GM12874 (cell line): Measurements from ENCODE around the gene CA11.

Experiments used
- TF ChIP-seq, protein P1 (sequence below): IDR thresholded peaks from 2 replicates; pipeline ENCODE4 v1.5.1; 2011; ENCODE audit warnings: low read depth, mild to moderate bottlenecking, control low read depth, low read length, moderate library complexity; ENCODE audit not compliant: insufficient read depth

Gene CA11

GRCh38 chr19:48618916-48619691 lies 26.9 kb downstream of the CA11 start, which contains the start of the genes RPL18 and SPHK2:
RPL18 (minus strand) TSS chr19:48619178; CDS start chr19:48619143, 35 bp downstream.
SPHK2 (plus strand) TSS chr19:48619506; CDS start chr19:48620515, 1,009 bp downstream.
- TF ChIP-seq, protein P1, sequence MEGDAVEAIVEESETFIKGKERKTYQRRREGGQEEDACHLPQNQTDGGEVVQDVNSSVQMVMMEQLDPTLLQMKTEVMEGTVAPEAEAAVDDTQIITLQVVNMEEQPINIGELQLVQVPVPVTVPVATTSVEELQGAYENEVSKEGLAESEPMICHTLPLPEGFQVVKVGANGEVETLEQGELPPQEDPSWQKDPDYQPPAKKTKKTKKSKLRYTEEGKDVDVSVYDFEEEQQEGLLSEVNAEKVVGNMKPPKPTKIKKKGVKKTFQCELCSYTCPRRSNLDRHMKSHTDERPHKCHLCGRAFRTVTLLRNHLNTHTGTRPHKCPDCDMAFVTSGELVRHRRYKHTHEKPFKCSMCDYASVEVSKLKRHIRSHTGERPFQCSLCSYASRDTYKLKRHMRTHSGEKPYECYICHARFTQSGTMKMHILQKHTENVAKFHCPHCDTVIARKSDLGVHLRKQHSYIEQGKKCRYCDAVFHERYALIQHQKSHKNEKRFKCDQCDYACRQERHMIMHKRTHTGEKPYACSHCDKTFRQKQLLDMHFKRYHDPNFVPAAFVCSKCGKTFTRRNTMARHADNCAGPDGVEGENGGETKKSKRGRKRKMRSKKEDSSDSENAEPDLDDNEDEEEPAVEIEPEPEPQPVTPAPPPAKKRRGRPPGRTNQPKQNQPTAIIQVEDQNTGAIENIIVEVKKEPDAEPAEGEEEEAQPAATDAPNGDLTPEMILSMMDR = no peak

- TF ChIP-seq, protein P1 = no peak
Measured at GRCh38 chr19:48618278-48618915, 27.6 kb downstream of the CA11 start.

DNA sequence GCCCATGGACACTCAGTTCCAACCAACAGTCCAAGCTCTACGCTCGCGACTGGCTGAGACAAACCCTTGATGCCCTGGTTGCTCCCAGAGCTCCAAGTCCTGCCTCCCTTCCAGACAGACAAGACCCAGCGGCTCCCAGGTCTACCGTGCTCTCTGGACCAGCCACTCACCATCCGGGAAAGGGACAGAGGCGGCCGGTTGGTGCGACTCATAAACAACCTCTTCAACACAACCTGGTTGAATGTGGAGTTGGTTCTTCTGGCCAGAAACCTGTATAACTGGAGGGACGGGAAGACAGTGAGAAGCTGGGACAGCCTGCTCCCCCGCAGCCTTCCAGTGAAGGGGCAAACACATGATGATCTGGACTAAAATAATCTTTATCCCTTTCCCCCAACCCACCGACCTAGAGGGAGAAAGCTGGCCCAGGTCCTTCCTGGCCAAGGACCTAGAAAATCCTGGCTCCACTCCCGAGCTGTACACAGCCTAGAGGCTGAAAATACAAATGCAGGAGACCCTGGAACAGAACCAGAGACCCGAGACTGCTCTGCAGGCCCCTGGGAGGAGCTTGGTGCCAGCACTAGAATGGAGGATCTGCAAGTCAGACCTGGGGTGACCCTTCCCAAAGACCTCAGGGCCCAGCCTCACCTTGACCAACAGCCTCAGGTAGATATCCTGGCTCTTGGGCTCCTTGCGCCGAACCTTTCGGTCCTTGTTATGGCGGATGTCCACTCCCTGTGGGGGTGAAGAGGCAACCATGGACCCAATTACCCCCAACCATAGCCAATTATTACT lies 28.6 kb downstream of the CA11 start:
- TF ChIP-seq, protein P1 = no peak

DNA sequence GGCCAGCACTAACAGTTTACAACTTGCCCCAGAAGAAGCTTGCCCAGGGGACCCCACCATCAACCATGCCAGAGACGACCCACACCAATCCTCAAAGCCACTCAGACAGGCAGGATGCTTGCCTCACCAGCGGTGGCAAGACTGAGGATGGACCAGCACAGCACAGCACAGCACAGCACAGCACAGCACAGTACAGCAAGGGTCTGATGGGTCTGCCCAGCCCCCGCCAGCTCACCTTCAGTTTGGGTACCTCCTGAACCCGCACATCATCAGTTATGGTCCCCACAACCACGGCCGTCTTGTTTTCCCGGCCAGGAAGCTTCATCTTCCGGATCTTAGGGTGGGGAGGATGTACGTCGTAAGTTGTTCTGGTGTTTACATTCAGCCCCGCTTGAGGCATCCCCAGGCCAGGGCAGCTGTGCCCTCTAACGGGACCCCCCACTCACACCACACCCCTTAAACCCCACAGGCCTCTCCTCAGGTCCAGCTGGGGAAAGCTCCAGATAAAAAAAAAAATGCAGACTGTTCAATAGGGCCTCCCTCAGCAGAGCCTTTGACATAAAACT lies 29.4 kb downstream of the CA11 start:
- TF ChIP-seq, protein P1 = no peak

- TF ChIP-seq, protein P1 = no peak
Measured at GRCh38 chr19:48616041-48616436, 29.9 kb downstream of the CA11 start.

DNA sequence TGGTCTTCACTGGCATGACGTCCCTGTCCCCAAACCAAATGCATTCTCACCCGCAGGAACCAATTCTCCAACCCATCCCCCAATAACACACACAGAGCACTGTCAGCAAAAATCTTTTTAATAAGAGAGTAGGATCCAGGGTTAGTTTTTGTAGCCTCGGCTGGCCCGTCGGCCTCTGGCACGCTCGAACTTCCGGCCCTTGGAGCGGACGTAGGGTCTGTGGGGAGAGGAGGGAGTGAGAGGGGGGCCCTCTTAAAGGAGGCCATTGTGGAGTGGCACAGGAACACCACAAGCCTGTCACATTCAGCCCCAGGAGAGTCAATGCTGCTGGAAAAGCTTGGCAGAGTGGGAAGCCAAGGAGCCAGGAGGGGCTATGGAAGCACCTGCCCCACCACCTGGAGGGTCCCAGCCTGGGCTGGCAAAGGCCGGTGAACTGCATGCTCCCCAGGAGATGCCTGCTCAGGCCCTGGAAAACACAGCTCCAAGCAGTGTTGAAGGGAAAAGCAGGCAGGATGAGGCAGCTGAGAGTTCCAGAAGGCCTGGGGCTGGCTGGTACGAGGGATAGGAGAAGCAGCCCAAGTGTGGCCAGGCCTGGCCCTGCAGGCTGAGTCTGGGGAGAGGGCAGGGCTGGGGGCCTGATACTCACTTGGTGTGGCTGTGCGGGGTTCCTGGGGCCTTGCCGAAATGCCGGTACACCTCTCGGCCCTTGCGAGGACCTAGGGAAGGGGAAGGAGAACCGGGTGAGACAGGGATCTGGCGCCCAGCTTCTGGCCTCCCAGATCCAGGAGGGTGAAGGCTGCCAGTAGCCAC lies 30.6 kb downstream of the CA11 start:
- TF ChIP-seq, protein P1 = no peak
